ENCODE data around the gene AKIRIN2. TPM values are rescaled to one million over a fixed set of nuclear protein-coding genes. Genes with fewer than 3 reads are reported as not detected.
A peak's percentile ranks its signal among the peaks of the same experiment; 100 is the strongest.

Gene AKIRIN2
- total RNA-seq, 1 donor from 2014 or later = 65.4 TPM

GRCh38 chr6:87722540-87723169 is 20.6 kb upstream of the AKIRIN2 start:
- peak overlapping the region; percentile 63 for H3K4me3 Mint-ChIP-seq (ENCODE audit: unreplicated experiment)
- DNase-seq (ENCODE audit: low read depth) (no peak), FAIRE-seq (peak; percentile 26)
- peaks cover 13% of the 10 kb centered on the region for H3K4me1 Mint-ChIP-seq (ENCODE audit: low read depth, unreplicated experiment)
- no peak overlapping the region for H3K9ac ChIP-seq (ENCODE audit: low read length)
- peak overlapping the region; percentile 60 for H3K4me2 ChIP-seq (ENCODE audit: low read length)
- no peaks in the 10 kb centered on the region for H4K20me1 ChIP-seq (ENCODE audit: insufficient read depth, low read length)
- H3K4me1 ChIP-seq (ENCODE audit: insufficient read depth, low read length) = peaks cover 15% of the 10 kb centered on the region
- no peaks in the 10 kb centered on the region for H3K27me3 Mint-ChIP-seq (ENCODE audit: low read depth, unreplicated experiment)
- no peaks in the 10 kb centered on the region for H3K9me3 Mint-ChIP-seq (ENCODE audit: unreplicated experiment)
- H3K79me2 ChIP-seq (ENCODE audit: insufficient read depth, low read length) = no peaks in the 10 kb centered on the region
- H3K36me3 Mint-ChIP-seq (ENCODE audit: low read depth, unreplicated experiment) = no peaks in the 10 kb centered on the region
- no peaks in the 10 kb centered on the region for H3K36me3 ChIP-seq (ENCODE audit: insufficient read depth, low read length)
- no peaks in the 10 kb centered on the region for H3K9me3 ChIP-seq (ENCODE audit: insufficient read depth, low read depth, low read length)
- H3K4me3 ChIP-seq (ENCODE audit: insufficient read depth, low read depth, low read length) = no peak overlapping the region
- H2AFZ ChIP-seq (ENCODE audit: low read depth, low read length) = no peak overlapping the region
- no peaks in the 10 kb centered on the region for H3K27me3 ChIP-seq (ENCODE audit: insufficient read depth, low read length)
- no peak for TF ChIP-seq EZH2 (IDR thresholded peaks at IDR 0.05; ENCODE audit: insufficient read depth, low read length)
- TF ChIP-seq, protein P1, sequence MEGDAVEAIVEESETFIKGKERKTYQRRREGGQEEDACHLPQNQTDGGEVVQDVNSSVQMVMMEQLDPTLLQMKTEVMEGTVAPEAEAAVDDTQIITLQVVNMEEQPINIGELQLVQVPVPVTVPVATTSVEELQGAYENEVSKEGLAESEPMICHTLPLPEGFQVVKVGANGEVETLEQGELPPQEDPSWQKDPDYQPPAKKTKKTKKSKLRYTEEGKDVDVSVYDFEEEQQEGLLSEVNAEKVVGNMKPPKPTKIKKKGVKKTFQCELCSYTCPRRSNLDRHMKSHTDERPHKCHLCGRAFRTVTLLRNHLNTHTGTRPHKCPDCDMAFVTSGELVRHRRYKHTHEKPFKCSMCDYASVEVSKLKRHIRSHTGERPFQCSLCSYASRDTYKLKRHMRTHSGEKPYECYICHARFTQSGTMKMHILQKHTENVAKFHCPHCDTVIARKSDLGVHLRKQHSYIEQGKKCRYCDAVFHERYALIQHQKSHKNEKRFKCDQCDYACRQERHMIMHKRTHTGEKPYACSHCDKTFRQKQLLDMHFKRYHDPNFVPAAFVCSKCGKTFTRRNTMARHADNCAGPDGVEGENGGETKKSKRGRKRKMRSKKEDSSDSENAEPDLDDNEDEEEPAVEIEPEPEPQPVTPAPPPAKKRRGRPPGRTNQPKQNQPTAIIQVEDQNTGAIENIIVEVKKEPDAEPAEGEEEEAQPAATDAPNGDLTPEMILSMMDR (IDR thresholded peaks at IDR 0.05; ENCODE audit: insufficient read depth, low read depth, low read length) = no peak
- peak overlapping the region; percentile 85 for H3K27ac Mint-ChIP-seq (ENCODE audit: unreplicated experiment)
- peak overlapping the region; percentile 33 for H3K27ac ChIP-seq (ENCODE audit: low read depth, low read length)

GRCh38 chr6:87721311-87721710 is 19.3 kb upstream of the AKIRIN2 start:
- FAIRE-seq (no peak), DNase-seq (ENCODE audit: low read depth) (no peak)
- Histone ChIP-seq H3K27ac (ENCODE audit: low read depth, low read length) (no peak overlapping the region), H3K4me1 (ENCODE audit: insufficient read depth, low read length) (peaks cover 15% of the 10 kb centered on the region), H3K9me3 (ENCODE audit: insufficient read depth, low read depth, low read length) (no peaks in the 10 kb centered on the region), H3K36me3 (ENCODE audit: insufficient read depth, low read length) (no peaks in the 10 kb centered on the region), H4K20me1 (ENCODE audit: insufficient read depth, low read length) (no peaks in the 10 kb centered on the region), H3K9ac (ENCODE audit: low read length) (no peak overlapping the region), H3K4me2 (ENCODE audit: low read length) (no peak overlapping the region), H2AFZ (ENCODE audit: low read depth, low read length) (no peak overlapping the region), H3K4me3 (ENCODE audit: insufficient read depth, low read depth, low read length) (no peak overlapping the region), H3K79me2 (ENCODE audit: insufficient read depth, low read length) (no peaks in the 10 kb centered on the region), H3K27me3 (ENCODE audit: insufficient read depth, low read length) (no peaks in the 10 kb centered on the region)
- no peak overlapping the region for H3K4me3 Mint-ChIP-seq (ENCODE audit: unreplicated experiment)
- H3K27ac Mint-ChIP-seq (ENCODE audit: unreplicated experiment) = no peak overlapping the region
- no peak for TF ChIP-seq EZH2 (IDR thresholded peaks at IDR 0.05; ENCODE audit: insufficient read depth, low read length)
- TF ChIP-seq, protein P1 (IDR thresholded peaks at IDR 0.05; ENCODE audit: insufficient read depth, low read depth, low read length) = no peak
- H3K4me1 Mint-ChIP-seq (ENCODE audit: low read depth, unreplicated experiment) = peaks cover 13% of the 10 kb centered on the region
- no peaks in the 10 kb centered on the region for H3K9me3 Mint-ChIP-seq (ENCODE audit: unreplicated experiment)
- H3K36me3 Mint-ChIP-seq (ENCODE audit: low read depth, unreplicated experiment) = no peaks in the 10 kb centered on the region
- H3K27me3 Mint-ChIP-seq (ENCODE audit: low read depth, unreplicated experiment) = no peaks in the 10 kb centered on the region

DNA sequence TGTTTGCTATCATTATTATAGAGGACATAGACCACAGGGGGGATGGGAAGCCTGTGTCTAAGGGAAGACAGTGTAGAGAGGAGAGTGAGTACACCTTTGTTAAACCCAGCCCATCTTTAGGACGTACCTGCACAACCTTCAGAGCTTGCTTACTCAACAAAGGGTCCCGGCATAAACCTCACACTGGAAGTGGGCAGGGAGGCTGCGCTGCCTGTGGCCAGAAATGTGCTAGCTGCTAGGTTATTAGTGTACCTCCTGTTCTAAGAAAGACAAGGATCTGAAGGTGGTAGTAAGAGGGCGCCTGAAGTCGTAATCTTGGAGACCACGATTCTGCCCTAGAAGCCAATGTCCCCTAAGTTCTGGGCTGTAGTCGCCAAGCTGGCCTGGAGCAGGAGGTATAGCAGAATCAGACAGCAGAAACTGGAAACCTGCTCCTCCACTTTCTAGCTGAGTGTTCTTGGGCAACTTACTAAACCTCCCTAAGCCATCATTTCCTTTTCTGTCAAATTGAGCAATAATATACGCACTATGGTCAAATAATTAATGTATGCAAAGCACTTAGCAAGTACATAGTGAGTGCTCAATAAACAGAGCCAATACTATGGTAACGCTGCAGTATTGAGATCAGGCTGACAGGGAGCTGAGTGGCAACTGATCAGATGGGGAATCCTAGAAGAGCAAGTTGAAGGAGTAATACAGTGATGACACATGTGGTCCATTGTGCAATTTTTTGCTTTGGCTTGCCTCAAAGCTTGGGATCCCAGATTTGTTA is 16.8 kb upstream of the AKIRIN2 start:
- peaks cover 24% of the 10 kb centered on the region for H3K4me1 ChIP-seq (ENCODE audit: insufficient read depth, low read length)
- Mint-ChIP-seq H3K27ac (ENCODE audit: unreplicated experiment) (no peak overlapping the region), H3K9me3 (ENCODE audit: unreplicated experiment) (no peaks in the 10 kb centered on the region), H3K4me1 (ENCODE audit: low read depth, unreplicated experiment) (peaks cover 20% of the 10 kb centered on the region), H3K27me3 (ENCODE audit: low read depth, unreplicated experiment) (no peaks in the 10 kb centered on the region), H3K36me3 (ENCODE audit: low read depth, unreplicated experiment) (no peaks in the 10 kb centered on the region), H3K4me3 (ENCODE audit: unreplicated experiment) (no peak overlapping the region)
- DNase-seq (ENCODE audit: low read depth) (no peak), FAIRE-seq (no peak)
- no peaks in the 10 kb centered on the region for H3K79me2 ChIP-seq (ENCODE audit: insufficient read depth, low read length)
- H3K4me3 ChIP-seq (ENCODE audit: insufficient read depth, low read depth, low read length) = no peak overlapping the region
- no peak overlapping the region for H2AFZ ChIP-seq (ENCODE audit: low read depth, low read length)
- TF ChIP-seq, protein P1 (IDR thresholded peaks at IDR 0.05; ENCODE audit: insufficient read depth, low read depth, low read length) = no peak
- no peak overlapping the region for H3K9ac ChIP-seq (ENCODE audit: low read length)
- no peaks in the 10 kb centered on the region for H3K27me3 ChIP-seq (ENCODE audit: insufficient read depth, low read length)
- no peak overlapping the region for H3K27ac ChIP-seq (ENCODE audit: low read depth, low read length)
- H4K20me1 ChIP-seq (ENCODE audit: insufficient read depth, low read length) = no peaks in the 10 kb centered on the region
- no peaks in the 10 kb centered on the region for H3K36me3 ChIP-seq (ENCODE audit: insufficient read depth, low read length)
- H3K4me2 ChIP-seq (ENCODE audit: low read length) = no peak overlapping the region
- H3K9me3 ChIP-seq (ENCODE audit: insufficient read depth, low read depth, low read length) = no peaks in the 10 kb centered on the region
